GM18519 (cell line): ENCODE data around the gene MIER1.
"Not testable (repeated sequence)": the region's sequence is repeated elsewhere in the genome, so short reads cannot be mapped to it uniquely, and the experiment has no call there.

Experiments
- ATAC-seq: cut with Tn5 transposase; IDR thresholded peaks from one replicate; pipeline ENCODE4 v1.9.1; 2021; ENCODE audit warnings: mild to moderate bottlenecking, moderate library complexity; ENCODE audit not compliant: unreplicated experiment, low FRiP score

The MIER1 gene

GRCh38 chr1:66924756-66925557, at the start of gene MIER1, which contains the start of gene DNAI4:
Gene MIER1, plus strand, starts transcription at chr1:66924990. Its CDS starts 39 bp downstream, at chr1:66925029.
Gene DNAI4, minus strand, starts transcription at chr1:66924856. Its CDS starts 25 bp downstream, at chr1:66924831.
- peak; percentile 81 for ATAC-seq

GRCh38 chr1:66876664-66877063, 48.1 kb upstream of the MIER1 start:
- no peak for ATAC-seq

DNA sequence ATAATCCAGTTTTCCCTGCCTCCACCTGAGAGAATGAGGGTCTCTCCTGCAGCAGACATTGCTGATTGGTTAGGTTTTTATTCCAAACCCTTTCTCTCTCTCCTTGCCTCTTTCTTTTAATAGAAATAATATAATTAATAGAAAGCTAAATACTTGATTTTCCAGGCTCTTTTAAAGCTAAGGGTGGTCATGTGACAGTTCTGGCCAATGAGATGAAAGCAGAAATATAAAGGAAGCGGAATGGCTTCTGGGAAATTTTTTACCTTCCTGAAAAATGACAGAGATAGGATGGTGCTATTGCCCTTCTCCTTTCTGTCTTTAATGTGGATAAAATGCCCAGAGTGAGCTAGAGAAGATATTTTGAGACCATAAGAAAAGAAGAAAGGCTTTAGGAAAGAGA, 35.8 kb upstream of the MIER1 start:
- no peak for ATAC-seq

DNA sequence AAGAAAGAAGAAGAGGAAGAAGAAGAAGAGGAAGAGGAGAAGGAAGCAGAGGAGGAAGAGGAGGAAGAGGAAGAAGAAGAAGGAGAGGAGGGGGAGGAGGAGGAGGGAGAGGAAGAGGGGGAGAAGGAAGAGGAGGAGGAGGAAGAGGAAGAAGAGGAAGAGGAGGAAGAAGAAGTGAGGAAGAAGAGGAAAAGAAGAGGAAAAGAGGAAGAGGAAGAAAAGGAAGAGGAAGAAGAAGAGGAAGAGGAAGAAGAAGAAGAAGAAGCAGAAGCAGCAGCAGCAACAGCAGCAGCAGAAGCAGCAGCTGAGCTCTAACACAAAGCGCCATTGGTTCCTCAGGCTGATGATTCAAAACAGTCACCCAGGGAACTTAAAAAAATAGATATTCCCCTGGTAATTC, 34.2 kb upstream of the MIER1 start:
- ATAC-seq: no peak

DNA sequence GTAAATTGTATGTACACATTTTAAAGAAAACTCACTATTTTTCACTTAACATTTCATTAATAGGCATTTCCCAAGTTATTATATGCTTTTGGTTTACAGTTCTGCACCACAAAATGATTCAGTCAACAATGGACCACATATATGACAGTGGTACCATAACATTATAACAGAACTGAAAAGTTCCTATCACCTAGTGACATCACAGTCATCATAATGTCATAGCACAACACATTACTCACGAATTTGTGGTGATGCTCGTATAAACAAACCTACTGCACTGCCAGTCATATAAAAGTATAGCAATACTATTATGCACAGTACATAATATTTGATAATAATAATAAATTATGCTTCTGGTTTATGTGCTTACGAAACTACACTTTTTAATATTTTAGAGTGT, 31.1 kb upstream of the MIER1 start:
- ATAC-seq: no peak

DNA sequence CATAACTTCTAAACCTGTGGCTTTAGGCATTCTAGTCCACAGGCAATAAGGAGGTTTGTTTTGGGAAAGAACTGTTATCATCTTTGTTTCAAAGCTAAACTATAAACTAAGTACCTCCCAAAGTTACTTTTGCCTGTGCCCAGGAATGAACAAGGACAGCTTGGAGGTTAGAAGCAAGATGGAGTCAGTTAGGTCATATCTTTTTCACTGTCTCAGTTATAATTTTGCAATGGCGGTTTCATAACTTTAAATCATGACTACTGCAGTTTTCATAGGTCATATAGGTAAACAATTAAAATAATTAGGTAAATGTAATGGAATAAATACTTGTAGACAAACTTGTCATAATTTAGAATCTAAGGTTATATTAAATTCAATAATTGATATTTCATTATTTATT, 9.6 kb upstream of the MIER1 start:
- not testable (repeated sequence) for ATAC-seq

DNA sequence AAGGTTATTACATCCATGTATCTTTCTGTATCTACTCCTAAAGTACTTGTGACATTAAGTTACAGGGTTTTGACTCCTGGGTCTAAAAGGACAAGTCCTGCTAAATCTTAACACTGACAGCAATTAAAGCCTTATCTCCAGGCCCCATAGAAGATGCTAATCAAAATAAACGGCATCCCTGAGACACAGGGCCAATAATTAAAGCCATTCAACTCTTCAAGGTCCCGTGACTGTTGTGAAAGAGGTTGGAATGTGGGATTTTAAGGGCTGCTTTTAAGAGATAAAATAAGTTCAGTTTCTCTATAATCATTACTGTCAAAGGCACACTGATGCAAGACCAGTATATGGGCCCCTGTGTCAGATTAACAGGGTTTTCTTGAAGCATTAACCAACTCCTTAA, 8.5 kb upstream of the MIER1 start:
- ATAC-seq: no peak

GRCh38 chr1:66917476-66917875, 7.3 kb upstream of the MIER1 start:
- no peak for ATAC-seq

DNA sequence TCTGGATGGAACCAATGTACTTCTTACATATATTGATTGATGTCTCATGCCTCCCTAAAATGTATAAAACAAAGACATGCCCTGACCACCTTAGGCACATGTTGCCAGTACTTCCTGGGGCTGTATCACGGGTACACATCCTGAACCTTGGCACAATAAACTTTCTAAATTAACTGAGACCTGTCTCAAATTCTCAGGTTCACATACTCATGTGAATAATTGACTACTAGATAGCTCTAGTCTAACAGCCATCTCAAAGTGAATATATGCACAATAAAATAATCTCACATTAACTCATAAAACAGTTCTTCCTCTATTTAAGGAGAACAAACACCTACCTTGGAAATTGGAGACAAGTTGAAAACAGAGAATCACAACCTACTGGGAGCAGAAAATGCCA, 5.7 kb upstream of the MIER1 start:
- ATAC-seq: no peak

GRCh38 chr1:66919828-66920227, 5.0 kb upstream of the MIER1 start:
- ATAC-seq: no peak

DNA sequence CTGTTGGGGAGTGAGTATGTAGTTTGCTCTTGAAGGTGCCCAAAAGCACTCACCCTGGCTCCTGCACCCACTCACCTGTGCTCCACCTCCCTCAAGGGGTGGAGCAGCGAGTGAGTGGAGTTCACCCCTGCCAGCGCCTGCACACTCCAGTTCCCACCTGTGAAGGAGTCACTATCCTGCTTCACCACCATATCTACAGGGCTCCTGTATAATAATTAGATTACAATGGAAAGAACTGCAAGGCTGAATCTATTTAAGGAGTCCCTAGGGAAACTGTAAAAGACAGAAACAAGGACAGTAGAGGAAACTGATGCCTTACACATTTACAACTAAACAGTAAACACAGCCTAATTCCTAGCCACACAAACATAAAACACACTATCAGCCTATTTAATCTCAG, 4.2 kb upstream of the MIER1 start:
- ATAC-seq: no peak

- no peak for ATAC-seq
Measured at GRCh38 chr1:66925558-66925910, 744 bp downstream of the MIER1 start.

DNA sequence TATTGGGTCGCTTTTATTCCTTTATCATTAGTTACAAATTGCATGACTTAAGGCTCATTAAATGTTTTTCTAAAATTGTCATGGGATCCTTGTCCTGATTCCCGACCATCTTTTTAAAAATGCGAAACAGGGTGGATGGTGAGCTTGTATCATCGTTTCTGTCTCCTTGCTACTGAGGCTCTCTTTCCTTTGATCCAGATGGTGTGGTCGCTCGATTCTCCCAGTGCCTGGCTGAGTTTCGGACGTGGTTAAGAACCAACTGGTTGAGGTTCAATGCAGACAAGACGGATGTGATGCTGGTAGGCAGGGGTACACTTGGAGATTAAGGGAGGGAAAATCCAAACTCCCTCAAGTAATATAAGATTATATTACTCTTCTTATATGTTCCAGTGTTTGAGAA, 1.2 kb downstream of the MIER1 start:
- no peak for ATAC-seq

DNA sequence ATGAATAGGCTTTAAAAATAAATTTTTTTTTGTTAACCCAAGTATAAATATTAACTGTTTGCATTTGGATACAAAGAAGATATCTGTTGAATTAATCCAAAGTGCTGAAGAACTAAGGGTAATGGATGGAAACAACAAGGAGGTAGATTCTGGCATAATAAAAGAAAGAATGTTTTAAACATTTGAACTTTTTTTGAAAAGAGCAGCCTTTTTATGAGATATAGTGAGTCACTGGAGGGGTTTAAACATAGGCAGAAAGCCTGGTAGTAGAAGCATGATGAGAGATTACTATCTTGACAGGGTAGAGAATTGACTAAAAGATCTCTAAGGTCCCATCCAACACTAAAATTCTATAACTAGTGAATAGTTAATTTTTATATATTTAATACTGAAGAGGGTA, 2.7 kb downstream of the MIER1 start:
- ATAC-seq: no peak

GRCh38 chr1:66929146-66929688, 4.4 kb downstream of the MIER1 start:
- no peak for ATAC-seq

DNA sequence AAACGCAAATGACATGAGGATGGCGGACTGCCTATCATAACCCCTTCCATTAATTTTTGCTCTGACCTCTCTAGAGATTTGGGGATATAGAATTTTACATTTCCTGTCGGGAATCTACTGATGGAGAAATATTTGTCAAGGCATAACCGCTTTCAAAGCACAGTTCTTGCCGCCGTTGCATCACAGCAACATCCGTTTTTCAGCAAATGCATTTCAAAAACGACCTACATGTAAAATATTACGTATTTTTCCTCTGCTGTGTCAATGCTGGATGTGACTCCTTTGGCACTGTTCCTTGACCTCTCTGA, 4.9 kb downstream of the MIER1 start:
- no peak for ATAC-seq

DNA sequence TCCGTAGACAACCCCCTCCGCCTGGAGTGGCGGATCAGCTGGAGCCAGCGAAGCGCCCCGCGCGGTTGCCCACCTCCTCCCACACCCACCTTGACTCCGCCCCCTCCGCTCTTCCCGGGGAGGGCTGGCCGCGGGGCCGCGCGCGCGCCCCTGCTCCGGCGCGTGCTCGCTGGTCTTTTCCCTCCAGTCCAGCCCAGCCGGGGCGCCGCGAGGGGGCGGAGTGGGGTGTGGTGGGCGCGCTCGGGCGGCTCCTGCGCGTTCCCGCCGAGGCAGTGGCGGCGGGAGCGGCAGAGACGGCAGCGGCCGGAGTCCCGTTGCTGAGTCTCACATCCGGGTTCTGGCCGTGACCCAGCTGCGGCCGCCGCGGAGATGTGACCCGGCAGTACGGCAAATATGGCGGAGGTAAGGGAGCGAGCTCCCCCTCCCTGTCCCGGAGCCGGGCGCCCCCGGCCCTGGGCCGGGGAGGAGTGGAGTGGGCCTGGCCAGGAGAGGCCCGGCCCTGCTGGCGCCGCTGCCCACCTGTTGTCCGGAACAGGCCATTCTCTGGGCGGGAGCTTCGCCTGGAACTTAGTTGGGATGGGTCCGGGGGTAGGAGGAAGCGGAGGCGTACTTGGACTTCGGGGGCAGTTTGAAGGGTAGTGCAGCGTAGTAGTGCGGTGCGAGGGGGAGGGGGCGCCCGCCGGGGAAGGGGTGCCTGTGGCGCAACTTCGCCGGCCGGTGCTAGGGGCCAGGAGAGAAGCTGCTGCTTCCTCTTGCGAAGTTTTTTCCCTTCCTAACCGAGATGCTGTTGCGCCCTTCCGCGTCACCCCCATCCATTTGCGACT, 5.4 kb downstream of the MIER1 start:
- ATAC-seq: peak; percentile 61

- no peak for ATAC-seq
Measured at GRCh38 chr1:66930823-66931174, 6.0 kb downstream of the MIER1 start.

DNA sequence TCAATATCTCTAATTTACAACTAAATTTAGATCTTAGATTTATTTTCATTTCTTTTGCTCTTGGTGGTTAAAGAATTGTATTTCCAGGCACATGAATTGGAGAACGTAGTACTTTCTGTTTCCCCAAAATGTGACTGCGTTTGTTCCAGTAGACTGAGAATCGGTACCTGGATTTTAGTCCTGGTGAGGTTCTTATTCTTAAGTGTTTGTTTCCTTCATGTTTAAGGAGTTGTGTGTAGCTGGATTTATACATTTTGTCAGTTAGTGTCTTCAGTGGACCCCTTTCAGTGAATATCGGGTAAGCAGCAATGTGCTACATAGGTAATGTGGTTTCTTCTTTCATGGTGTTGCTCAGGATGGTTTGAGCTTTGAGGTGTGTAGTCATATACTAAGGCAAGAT, 6.8 kb downstream of the MIER1 start:
- no peak for ATAC-seq

GRCh38 chr1:66932291-66932690, 7.5 kb downstream of the MIER1 start:
- no peak for ATAC-seq

GRCh38 chr1:66933887-66934700, 9.3 kb downstream of the MIER1 start:
- no peak for ATAC-seq
